ENCODE results near the gene ARID5B.

The ARID5B gene

DNA sequence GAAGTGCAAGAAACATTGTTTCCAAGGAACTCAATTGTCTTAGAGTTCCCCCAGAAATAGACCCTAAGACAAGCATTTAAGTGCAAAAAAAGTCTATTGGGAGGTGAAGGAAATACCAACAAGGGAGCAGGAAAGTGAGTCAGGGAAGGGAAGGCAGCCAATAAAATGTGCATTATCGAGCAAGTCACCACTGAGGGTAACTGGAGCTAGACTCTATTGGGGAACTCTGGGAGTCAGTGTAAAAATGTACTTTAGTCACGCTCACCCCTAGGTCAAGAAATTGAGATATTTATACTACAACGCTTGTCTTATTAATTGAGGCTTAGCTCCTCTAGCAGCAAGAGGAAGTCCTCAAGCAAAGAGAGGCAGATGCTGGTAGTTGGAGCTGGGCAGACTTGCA is 229.4 kb downstream of the ARID5B start:
- TF ChIP-seq POLR2A (IDR thresholded peaks at IDR 0.05; ENCODE audit: extremely low read depth, insufficient read length) = no peak
- TF ChIP-seq, protein P1, sequence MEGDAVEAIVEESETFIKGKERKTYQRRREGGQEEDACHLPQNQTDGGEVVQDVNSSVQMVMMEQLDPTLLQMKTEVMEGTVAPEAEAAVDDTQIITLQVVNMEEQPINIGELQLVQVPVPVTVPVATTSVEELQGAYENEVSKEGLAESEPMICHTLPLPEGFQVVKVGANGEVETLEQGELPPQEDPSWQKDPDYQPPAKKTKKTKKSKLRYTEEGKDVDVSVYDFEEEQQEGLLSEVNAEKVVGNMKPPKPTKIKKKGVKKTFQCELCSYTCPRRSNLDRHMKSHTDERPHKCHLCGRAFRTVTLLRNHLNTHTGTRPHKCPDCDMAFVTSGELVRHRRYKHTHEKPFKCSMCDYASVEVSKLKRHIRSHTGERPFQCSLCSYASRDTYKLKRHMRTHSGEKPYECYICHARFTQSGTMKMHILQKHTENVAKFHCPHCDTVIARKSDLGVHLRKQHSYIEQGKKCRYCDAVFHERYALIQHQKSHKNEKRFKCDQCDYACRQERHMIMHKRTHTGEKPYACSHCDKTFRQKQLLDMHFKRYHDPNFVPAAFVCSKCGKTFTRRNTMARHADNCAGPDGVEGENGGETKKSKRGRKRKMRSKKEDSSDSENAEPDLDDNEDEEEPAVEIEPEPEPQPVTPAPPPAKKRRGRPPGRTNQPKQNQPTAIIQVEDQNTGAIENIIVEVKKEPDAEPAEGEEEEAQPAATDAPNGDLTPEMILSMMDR (IDR thresholded peaks at IDR 0.05; ENCODE audit: low read depth, low read length) = no peak
- TF ChIP-seq, protein P2, sequence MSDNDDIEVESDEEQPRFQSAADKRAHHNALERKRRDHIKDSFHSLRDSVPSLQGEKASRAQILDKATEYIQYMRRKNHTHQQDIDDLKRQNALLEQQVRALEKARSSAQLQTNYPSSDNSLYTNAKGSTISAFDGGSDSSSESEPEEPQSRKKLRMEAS (IDR thresholded peaks at IDR 0.05; ENCODE audit: low read depth, low read length) = no peak
- TF ChIP-seq MYC (IDR thresholded peaks at IDR 0.05; ENCODE audit: low read depth, low read length) = no peak
- no peak for DNase-seq (ENCODE audit: low read depth)
- no peak overlapping the region for H3K4me3 ChIP-seq (ENCODE audit: low read depth, low read length)

DNA sequence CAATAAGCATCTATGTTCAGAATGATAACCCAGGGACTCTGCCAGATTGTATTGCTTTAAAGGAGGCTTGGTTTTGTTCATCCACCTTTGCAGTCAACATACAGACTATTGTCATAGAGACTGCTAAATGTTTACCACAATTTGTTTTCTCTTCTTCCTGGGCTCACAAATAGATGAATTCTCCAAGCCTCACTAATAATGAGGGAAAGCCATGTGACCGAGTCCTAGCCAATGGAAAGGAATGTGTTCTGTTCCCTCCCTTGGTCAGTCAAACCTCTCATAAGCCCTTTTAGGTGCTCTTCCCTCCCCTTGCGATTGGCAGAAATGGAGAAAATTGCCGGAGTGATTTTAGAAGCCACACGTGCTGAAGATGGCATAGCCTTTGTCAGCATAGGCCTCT is 230.2 kb downstream of the ARID5B start:
- TF ChIP-seq POLR2A (IDR thresholded peaks at IDR 0.05; ENCODE audit: extremely low read depth, insufficient read length) = no peak
- TF ChIP-seq, protein P1 (IDR thresholded peaks at IDR 0.05; ENCODE audit: low read depth, low read length) = no peak
- TF ChIP-seq, protein P2 (IDR thresholded peaks at IDR 0.05; ENCODE audit: low read depth, low read length) = no peak
- no peak overlapping the region for H3K4me3 ChIP-seq (ENCODE audit: low read depth, low read length)
- no peak for DNase-seq (ENCODE audit: low read depth)

DNA sequence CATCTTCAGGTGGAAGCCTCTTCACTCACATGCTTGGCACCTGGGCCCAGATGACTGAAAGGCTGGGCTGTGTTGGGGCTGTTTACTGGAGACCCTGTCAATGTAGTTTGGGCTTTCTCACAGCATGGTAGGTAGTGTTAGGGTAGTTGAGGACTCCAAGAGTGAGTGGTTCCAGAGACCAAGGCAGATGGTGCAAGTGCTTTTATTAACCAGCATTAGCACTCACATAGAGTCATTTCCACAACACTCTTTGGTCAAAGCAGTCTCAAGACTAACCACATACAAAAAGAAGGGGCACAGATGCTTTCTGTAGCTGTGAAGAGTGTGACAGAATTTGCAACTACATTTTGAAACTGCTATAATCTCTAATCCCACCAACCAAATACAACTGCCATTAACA is 232.1 kb downstream of the ARID5B start:
- no peak for TF ChIP-seq MYC (IDR thresholded peaks at IDR 0.05; ENCODE audit: low read depth, low read length)
- no peak overlapping the region for H3K4me3 ChIP-seq (ENCODE audit: low read depth, low read length)
- DNase-seq (ENCODE audit: low read depth) = no peak

DNA sequence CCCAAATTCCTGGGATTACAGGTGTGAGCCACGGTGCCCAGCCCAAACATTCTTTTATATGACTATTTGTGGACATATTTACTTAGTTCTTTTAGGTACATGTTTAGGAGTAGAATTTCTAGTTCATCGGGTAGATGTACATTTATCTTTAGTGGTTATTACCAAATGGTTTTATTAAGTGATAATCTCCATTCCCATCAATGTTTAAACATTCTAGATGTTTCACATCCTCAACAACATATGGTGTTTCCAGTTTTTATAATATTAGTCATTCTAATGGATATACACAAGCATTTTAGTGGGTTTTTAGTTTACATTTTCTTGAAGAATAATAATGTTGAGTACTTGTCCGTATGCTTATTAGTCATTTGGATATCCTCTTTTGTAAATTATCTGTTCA is 235.4 kb downstream of the ARID5B start:
- DNase-seq (ENCODE audit: low read depth) = no peak
- TF ChIP-seq, protein P2 (IDR thresholded peaks at IDR 0.05; ENCODE audit: low read depth, low read length) = no peak
- TF ChIP-seq, protein P1 (IDR thresholded peaks at IDR 0.05; ENCODE audit: low read depth, low read length) = no peak
- TF ChIP-seq POLR2A (IDR thresholded peaks at IDR 0.05; ENCODE audit: extremely low read depth, insufficient read length) (no peak), MYC (IDR thresholded peaks at IDR 0.05; ENCODE audit: low read depth, low read length) (no peak)

More for the DNA sequence above, 235.4 kb downstream of the ARID5B start:
- H3K4me3 ChIP-seq (ENCODE audit: low read depth, low read length) = no peak overlapping the region
